GM10266 (cell line): ENCODE measurements around the gene EGFL6.
A peak's percentile ranks its signal among the peaks of the same experiment; 100 is the strongest.

ENCODE experiments used
- DNase-seq: peaks from one replicate; pipeline ENCODE4 v3.0.0; 2012; ENCODE audit errors: extremely low spot score
- CTCF ChIP-seq: IDR thresholded peaks from 2 replicates; pipeline ENCODE4 v1.5.1; 2012; ENCODE audit warnings: mild to moderate bottlenecking, low read depth; ENCODE audit not compliant: control insufficient read depth, insufficient read depth; ENCODE audit errors: missing control alignments

Gene EGFL6

GRCh38 chrX:13590207-13590606, 20.8 kb downstream of the EGFL6 start:
- DNase-seq = no peak
- TF ChIP-seq CTCF = no peak

GRCh38 chrX:13590914-13591313, 21.5 kb downstream of the EGFL6 start:
- DNase-seq = no peak
- TF ChIP-seq CTCF = no peak

GRCh38 chrX:13597874-13598273, 28.5 kb downstream of the EGFL6 start:
- DNase-seq = no peak
- TF ChIP-seq CTCF = no peak

GRCh38 chrX:13598877-13599276, 29.5 kb downstream of the EGFL6 start:
- peak; percentile 28 for TF ChIP-seq CTCF

GRCh38 chrX:13599491-13599890, 30.1 kb downstream of the EGFL6 start:
- no peak for TF ChIP-seq CTCF
- DNase-seq = no peak

More at GRCh38 chrX:13598877-13599276, 29.5 kb downstream of the EGFL6 start:
- DNase-seq = no peak

GRCh38 chrX:13605611-13606010, 36.2 kb downstream of the EGFL6 start:
- TF ChIP-seq CTCF = no peak

GRCh38 chrX:13607331-13607995, 38.1 kb downstream of the EGFL6 start:
- DNase-seq = no peak
- no peak for TF ChIP-seq CTCF

More at GRCh38 chrX:13605611-13606010, 36.2 kb downstream of the EGFL6 start:
- no peak for DNase-seq
